IPS DF 6.9 (cell line): ENCODE results near the gene NR2C2.

Experiments
- DNase-seq: peaks from one replicate; pipeline ENCODE4 v3.0.0-alpha.2; 2013; ENCODE audit warnings: low read depth, low spot score
- H3K27ac ChIP-seq: one replicate; pipeline ENCODE4 v1.5.1; 2013; ENCODE audit warnings: low read length, control low read depth
- H3K27me3 ChIP-seq: 2 replicates; pipeline ENCODE4 v1.6.1; 2013; ENCODE audit warnings: mild to moderate bottlenecking, low read length; ENCODE audit not compliant: control insufficient read depth, insufficient read depth
- H3K36me3 ChIP-seq: 2 replicates; pipeline ENCODE4 v1.6.1; 2013; ENCODE audit warnings: low read length; ENCODE audit not compliant: control insufficient read depth, insufficient read depth
- H3K4me1 ChIP-seq: 2 replicates; pipeline ENCODE4 v1.6.1; 2013; ENCODE audit warnings: low read length; ENCODE audit not compliant: control insufficient read depth, insufficient read depth
- H3K4me3 ChIP-seq: 2 replicates; pipeline ENCODE4 v1.5.1; 2013; ENCODE audit warnings: mild to moderate bottlenecking, low read length
- H3K9me3 ChIP-seq: 2 replicates; pipeline ENCODE4 v1.6.1; 2013; ENCODE audit warnings: low read length, inconsistent platforms; ENCODE audit not compliant: control insufficient read depth, insufficient read depth
- WGBS: extraction: QIAGEN DNeasy Blood & Tissue Kit; methylation state at CpG from one replicate; pipeline ENCODE4 v1.1.7; 2013; ENCODE audit warnings: mixed read lengths, missing lambda C conversion rate; ENCODE audit not compliant: insufficient read length, insufficient coverage; 5-methylcytosine and 5-hydroxymethylcytosine counted together

The NR2C2 gene

GRCh38 chr3:14909250-14909649, 38.1 kb upstream of the NR2C2 start:
- Histone ChIP-seq H3K4me1 (peaks cover 1% of the 10 kb centered on the region), H3K36me3 (no peaks in the 10 kb centered on the region), H3K4me3 (no peak overlapping the region), H3K27ac (no peak overlapping the region), H3K9me3 (no peaks in the 10 kb centered on the region), H3K27me3 (no peaks in the 10 kb centered on the region)
- no peak for DNase-seq
- no CpG with 5 or more reads among the region's 5 CpGs for WGBS

GRCh38 chr3:14911651-14912050, 35.7 kb upstream of the NR2C2 start:
- WGBS = no CpG with 5 or more reads among the region's 11 CpGs
- Histone ChIP-seq H3K36me3 (no peaks in the 10 kb centered on the region), H3K9me3 (no peaks in the 10 kb centered on the region), H3K4me1 (peaks cover 1% of the 10 kb centered on the region), H3K27ac (no peak overlapping the region), H3K27me3 (no peaks in the 10 kb centered on the region), H3K4me3 (no peak overlapping the region)
- DNase-seq = no peak

GRCh38 chr3:14913071-14913925, 34.1 kb upstream of the NR2C2 start:
- Histone ChIP-seq H3K4me1 (peaks cover 1% of the 10 kb centered on the region), H3K4me3 (no peak overlapping the region), H3K36me3 (no peaks in the 10 kb centered on the region), H3K9me3 (no peaks in the 10 kb centered on the region), H3K27ac (no peak overlapping the region), H3K27me3 (no peaks in the 10 kb centered on the region)
- no peak for DNase-seq
- no CpG with 5 or more reads among the region's 10 CpGs for WGBS

- Histone ChIP-seq H3K27ac (no peak overlapping the region), H3K27me3 (no peaks in the 10 kb centered on the region), H3K4me1 (peaks cover 1% of the 10 kb centered on the region), H3K9me3 (no peaks in the 10 kb centered on the region), H3K36me3 (no peaks in the 10 kb centered on the region), H3K4me3 (no peak overlapping the region)
- DNase-seq = no peak
- no CpG with 5 or more reads among the region's 14 CpGs for WGBS
Measured at GRCh38 chr3:14913926-14914778, 33.2 kb upstream of the NR2C2 start.

- whole genome bisulfite sequencing = no CpG with 5 or more reads among the region's 6 CpGs
Measured at GRCh38 chr3:14914779-14915117, 32.6 kb upstream of the NR2C2 start.

GRCh38 chr3:14915636-14916222, 31.7 kb upstream of the NR2C2 start:
- Histone ChIP-seq H3K27me3 (no peaks in the 10 kb centered on the region), H3K36me3 (no peaks in the 10 kb centered on the region), H3K4me1 (peaks cover 1% of the 10 kb centered on the region), H3K4me3 (no peak overlapping the region), H3K27ac (no peak overlapping the region), H3K9me3 (no peaks in the 10 kb centered on the region)
- WGBS = no CpG with 5 or more reads among the region's 3 CpGs
- no peak for DNase-seq

More at GRCh38 chr3:14914779-14915117, 32.6 kb upstream of the NR2C2 start:
- H3K36me3 ChIP-seq = no peaks in the 10 kb centered on the region
- no peak for DNase-seq
- H3K4me1 ChIP-seq = peaks cover 1% of the 10 kb centered on the region
- no peaks in the 10 kb centered on the region for H3K9me3 ChIP-seq
- H3K4me3 ChIP-seq = no peak overlapping the region
- no peaks in the 10 kb centered on the region for H3K27me3 ChIP-seq
- H3K27ac ChIP-seq = no peak overlapping the region

GRCh38 chr3:14918356-14918860, 29.0 kb upstream of the NR2C2 start:
- Histone ChIP-seq H3K36me3 (no peaks in the 10 kb centered on the region), H3K4me3 (no peak overlapping the region), H3K4me1 (peaks cover 1% of the 10 kb centered on the region), H3K27ac (no peak overlapping the region), H3K9me3 (no peaks in the 10 kb centered on the region), H3K27me3 (no peaks in the 10 kb centered on the region)
- WGBS = no CpG with 5 or more reads among the region's 13 CpGs
- no peak for DNase-seq

GRCh38 chr3:14920536-14920935, 26.8 kb upstream of the NR2C2 start:
- Histone ChIP-seq H3K4me3 (no peak overlapping the region), H3K27ac (no peak overlapping the region), H3K9me3 (no peaks in the 10 kb centered on the region), H3K27me3 (no peaks in the 10 kb centered on the region), H3K36me3 (no peaks in the 10 kb centered on the region), H3K4me1 (no peaks in the 10 kb centered on the region)
- DNase-seq = no peak
- no CpG with 5 or more reads among the region's 5 CpGs for WGBS

- no peaks in the 10 kb centered on the region for H3K27me3 ChIP-seq
- H3K27ac ChIP-seq = no peak overlapping the region
- WGBS = no CpG with 5 or more reads among the region's 10 CpGs
- H3K9me3 ChIP-seq = no peaks in the 10 kb centered on the region
- peak; percentile 78 for DNase-seq
- H3K36me3 ChIP-seq = no peaks in the 10 kb centered on the region
- H3K4me1 ChIP-seq = no peaks in the 10 kb centered on the region
- H3K4me3 ChIP-seq = no peak overlapping the region
Measured at GRCh38 chr3:14921034-14921616, 26.3 kb upstream of the NR2C2 start.
